Activated effector memory CD4-positive, alpha-beta T cell treated with anti-CD3 and anti-CD28 coated beads, Interleukin-2, amount 50 U/mL, for 16 hours (primary cell): ENCODE data around the gene RNF175.

Experiments
- DNase-seq: peaks from one replicate; pipeline ENCODE4 v3.0.0-alpha.2; 2020

Gene RNF175

GRCh38 chr4:153741541-153741940 lies 18.3 kb downstream of the RNF175 start:
- no peak for DNase-seq

GRCh38 chr4:153735906-153736461 lies 23.8 kb downstream of the RNF175 start:
- no peak for DNase-seq

- no peak for DNase-seq
These were observed 25.9 kb downstream of the RNF175 start for GRCh38 chr4:153733751-153734448.

GRCh38 chr4:153731239-153731638 lies 28.6 kb downstream of the RNF175 start:
- DNase-seq, result no peak

GRCh38 chr4:153729895-153730294 lies 29.9 kb downstream of the RNF175 start:
- DNase-seq, result no peak

GRCh38 chr4:153728660-153729059 lies 31.2 kb downstream of the RNF175 start:
- no peak for DNase-seq

GRCh38 chr4:153728151-153728550 lies 31.7 kb downstream of the RNF175 start:
- no peak for DNase-seq

GRCh38 chr4:153725831-153726154 lies 34.0 kb downstream of the RNF175 start:
- DNase-seq, result no peak

- no peak for DNase-seq
These were observed 34.5 kb downstream of the RNF175 start for GRCh38 chr4:153725136-153725830.

- no peak for DNase-seq
These were observed 35.2 kb downstream of the RNF175 start for GRCh38 chr4:153724606-153725005.

GRCh38 chr4:153722036-153722435 lies 37.8 kb downstream of the RNF175 start:
- no peak for DNase-seq

- no peak for DNase-seq
These were observed 45.8 kb downstream of the RNF175 start for GRCh38 chr4:153713866-153714646.

GRCh38 chr4:153710681-153711080 lies 49.1 kb downstream of the RNF175 start:
- no peak for DNase-seq

- DNase-seq, result no peak
These were observed 53.3 kb downstream of the RNF175 start for GRCh38 chr4:153706519-153706918.

- DNase-seq, result no peak
These were observed 53.9 kb downstream of the RNF175 start for GRCh38 chr4:153705743-153706468.

GRCh38 chr4:153704522-153704921 lies 55.3 kb downstream of the RNF175 start:
- DNase-seq, result no peak

- DNase-seq, result peak; percentile 68
These were observed 74.9 kb downstream of the RNF175 start for GRCh38 chr4:153684971-153685371.

- peak; percentile 87 for DNase-seq
These were observed 75.4 kb downstream of the RNF175 start, which contains the start of gene TLR2 for GRCh38 chr4:153684182-153684970. Gene TLR2, plus strand, starts transcription at chr4:153684280. Its CDS starts 18,628 bp downstream, at chr4:153702908.

GRCh38 chr4:153683763-153684181 lies 76.1 kb downstream of the RNF175 start:
- DNase-seq, result no peak

GRCh38 chr4:153679486-153679885 lies 80.3 kb downstream of the RNF175 start:
- DNase-seq, result no peak

- no peak for DNase-seq
These were observed 82.8 kb downstream of the RNF175 start for GRCh38 chr4:153676984-153677383.

- DNase-seq, result no peak
These were observed 83.3 kb downstream of the RNF175 start for GRCh38 chr4:153676486-153676885.
